GM21423 (cell line): ENCODE results near the gene FALEC.
A peak's percentile ranks its signal among the peaks of the same experiment; 100 is the strongest.
"Not testable (repeated sequence)": the region's sequence is repeated elsewhere in the genome, so short reads cannot be mapped to it uniquely, and the experiment has no call there.

ENCODE experiments used
- ATAC-seq: cut with Tn5 transposase; IDR thresholded peaks from one replicate; pipeline ENCODE4 v1.9.1; 2021; ENCODE audit warnings: mild to moderate bottlenecking, moderate library complexity; ENCODE audit not compliant: unreplicated experiment

Gene FALEC

GRCh38 chr1:150558303-150558704 is 42.8 kb downstream of the FALEC start:
- no peak for ATAC-seq

- ATAC-seq = no peak
Observed at GRCh38 chr1:150558761-150559655, 43.5 kb downstream of the FALEC start.

GRCh38 chr1:150559656-150560010 is 44.1 kb downstream of the FALEC start:
- no peak for ATAC-seq

- no peak for ATAC-seq
Observed at GRCh38 chr1:150560011-150560438, 44.5 kb downstream of the FALEC start.

- ATAC-seq = no peak
Observed at GRCh38 chr1:150560576-150561253, 45.2 kb downstream of the FALEC start.

DNA sequence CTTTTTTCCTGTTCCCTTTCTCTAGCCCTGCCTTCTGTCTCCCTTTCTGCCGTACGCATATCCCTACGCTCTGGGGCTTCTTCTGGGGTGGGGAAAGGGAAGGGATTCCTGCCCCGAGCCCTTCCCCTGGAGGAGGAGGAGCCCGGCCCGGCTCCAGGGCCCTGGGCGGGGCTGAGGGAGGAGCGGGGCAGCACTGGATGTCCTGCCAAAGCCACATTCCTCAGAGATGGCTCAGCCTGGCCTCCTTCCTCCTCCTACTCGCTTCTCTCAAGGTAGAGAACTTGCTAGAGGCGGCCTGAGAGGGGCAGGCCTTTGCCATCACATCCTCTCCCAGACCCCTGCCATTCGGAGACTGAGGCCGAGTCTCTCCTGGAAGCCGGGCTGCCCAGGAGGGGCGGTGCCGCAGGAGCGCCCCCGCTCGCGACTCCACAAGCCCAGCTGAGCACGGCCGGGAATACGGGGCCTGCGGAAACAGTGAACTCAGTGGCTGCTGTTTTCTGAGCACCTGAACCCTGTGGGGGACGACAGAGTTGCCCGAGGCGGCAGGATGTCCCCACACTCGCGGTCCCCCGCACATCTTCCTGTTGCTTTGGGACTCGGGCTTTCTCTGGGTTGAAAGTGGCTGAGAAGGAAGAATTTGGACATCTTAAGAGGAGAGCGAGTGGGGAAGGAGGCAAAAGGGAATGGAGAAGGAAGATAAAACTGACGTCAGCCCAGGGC is 45.9 kb downstream of the FALEC start:
- ATAC-seq = no peak

DNA sequence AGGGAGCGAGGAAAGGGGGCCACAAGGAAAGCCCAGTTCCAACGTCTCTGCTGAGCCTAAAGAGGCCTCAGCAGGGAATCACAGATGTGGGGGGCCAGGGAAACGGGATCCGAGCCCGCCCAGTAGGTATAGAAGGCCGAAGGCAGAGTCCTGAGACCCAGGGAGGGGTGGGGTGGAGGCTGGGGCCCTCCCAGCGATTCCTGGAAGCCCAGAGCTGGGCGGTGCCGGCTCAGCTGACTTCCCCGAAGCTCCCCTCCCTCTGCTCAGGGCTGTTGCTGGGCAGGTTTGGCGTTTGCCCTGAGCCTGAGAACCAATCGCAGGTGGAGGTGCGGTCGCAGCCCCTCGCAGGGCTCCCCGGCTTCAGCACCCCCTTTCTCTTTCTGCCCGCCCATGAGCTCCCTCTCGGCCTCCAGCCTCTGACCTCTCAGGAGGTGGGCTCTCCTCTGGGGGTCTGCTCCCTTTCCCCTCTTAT is 46.5 kb downstream of the FALEC start:
- ATAC-seq = peak; percentile 36

GRCh38 chr1:150562446-150563339 is 47.1 kb downstream of the FALEC start:
- ATAC-seq = peak; percentile 31

DNA sequence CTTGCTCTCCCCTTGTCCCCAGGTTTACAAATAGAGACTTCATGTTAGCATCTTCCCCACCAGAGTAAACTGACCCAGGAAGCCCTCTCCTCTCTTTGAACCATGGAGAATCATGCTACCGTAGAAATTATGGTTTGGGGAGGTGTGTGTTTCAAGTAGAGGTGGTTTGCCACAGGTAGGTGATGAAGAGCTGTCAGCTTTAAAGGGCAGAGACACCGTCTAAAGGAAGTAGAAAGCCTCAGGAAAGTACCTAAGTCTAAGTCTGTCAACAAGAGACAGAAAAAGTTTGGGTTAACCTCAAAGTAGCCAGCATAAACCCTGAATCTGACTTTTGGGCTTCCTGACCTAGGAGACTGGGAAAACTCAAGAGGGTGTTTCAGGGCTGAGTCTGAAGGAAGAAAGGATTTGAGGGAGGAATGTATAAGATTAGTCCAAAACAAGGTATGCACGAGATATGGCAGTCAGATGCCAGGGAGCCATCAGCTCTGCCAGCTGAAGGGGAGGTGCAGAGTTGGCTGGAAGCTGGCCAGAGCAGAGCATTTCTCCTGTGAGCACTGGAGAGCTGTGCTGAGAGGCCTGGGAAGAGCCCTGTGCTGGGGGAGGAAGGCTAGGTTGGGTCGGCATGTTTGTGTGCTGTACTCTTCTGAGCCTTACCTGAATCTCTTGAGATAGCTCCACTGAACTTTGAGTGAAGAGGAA is 47.9 kb downstream of the FALEC start:
- peak; percentile 17 for ATAC-seq

GRCh38 chr1:150564051-150564991 is 48.8 kb downstream of the FALEC start:
- no peak for ATAC-seq

DNA sequence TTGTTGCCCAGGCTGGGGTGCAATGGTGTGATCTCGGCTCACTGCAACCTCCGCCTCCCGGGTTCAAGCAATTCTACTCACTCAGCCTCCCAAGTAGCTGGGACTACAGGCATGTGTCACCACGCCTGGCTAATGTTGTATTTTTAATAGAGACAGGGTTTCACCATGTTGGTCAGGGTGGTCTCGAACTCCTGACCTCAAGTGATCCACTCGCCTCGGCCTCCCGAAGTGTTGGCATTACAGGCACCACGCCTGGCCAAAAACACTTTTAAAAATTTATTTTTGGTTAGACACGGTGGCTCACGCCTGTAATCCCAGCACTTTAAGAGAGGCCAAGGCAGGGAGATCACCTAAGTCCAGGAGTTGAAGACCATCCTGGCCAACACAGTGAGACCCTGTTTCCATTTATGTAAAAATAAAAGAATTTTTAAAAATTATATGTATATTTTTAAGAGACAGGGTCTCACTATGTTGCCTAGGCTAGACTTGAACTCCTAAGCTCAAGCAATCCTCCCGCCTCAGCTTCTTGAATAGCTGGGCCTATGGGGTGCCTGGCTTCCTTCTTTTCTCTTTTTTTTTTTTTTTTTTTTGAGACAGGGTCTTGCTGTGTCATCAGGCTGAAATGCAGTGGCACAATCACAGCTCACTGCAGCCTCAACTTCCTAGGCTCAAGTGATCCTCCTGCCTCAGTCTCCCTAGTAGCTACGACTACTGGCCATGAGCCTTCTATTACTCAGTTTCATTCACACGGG is 49.9 kb downstream of the FALEC start:
- ATAC-seq = not testable (repeated sequence)

DNA sequence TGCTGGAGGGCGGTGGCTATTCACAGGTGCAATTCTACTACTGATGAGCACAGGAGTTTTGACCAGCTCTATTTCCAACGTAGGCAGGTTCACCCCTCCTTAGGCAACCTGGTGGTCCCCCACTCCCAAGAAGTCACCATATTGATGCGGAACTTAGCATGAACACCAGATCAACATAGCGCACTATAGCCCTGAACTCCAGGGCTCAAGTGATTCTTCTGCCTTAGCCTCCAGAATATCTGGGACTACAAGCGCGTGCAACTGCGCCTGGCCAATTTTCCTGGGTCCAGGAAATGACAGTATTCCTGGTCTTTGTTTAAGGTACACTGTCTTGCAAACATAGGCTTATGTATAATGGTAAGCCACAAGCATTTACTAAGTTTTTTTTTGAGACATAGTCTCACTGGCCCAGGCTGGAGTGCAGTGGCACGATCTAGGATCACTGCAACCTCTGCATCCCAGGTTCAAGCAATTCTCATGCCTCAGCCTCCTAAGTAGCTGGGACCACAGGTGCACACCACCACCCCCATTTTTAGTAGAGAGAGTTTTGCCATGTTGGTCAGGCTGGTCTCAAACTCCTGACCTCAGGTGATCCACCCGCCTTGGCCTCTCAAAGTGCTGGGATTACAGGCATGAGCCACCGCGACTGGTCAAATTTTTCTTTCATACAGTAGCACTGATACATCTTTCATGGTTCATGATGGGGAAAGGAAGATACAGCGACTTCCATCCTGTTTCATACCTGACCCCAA is 51.2 kb downstream of the FALEC start:
- no peak for ATAC-seq

GRCh38 chr1:150567341-150567716 is 51.8 kb downstream of the FALEC start:
- no peak for ATAC-seq

DNA sequence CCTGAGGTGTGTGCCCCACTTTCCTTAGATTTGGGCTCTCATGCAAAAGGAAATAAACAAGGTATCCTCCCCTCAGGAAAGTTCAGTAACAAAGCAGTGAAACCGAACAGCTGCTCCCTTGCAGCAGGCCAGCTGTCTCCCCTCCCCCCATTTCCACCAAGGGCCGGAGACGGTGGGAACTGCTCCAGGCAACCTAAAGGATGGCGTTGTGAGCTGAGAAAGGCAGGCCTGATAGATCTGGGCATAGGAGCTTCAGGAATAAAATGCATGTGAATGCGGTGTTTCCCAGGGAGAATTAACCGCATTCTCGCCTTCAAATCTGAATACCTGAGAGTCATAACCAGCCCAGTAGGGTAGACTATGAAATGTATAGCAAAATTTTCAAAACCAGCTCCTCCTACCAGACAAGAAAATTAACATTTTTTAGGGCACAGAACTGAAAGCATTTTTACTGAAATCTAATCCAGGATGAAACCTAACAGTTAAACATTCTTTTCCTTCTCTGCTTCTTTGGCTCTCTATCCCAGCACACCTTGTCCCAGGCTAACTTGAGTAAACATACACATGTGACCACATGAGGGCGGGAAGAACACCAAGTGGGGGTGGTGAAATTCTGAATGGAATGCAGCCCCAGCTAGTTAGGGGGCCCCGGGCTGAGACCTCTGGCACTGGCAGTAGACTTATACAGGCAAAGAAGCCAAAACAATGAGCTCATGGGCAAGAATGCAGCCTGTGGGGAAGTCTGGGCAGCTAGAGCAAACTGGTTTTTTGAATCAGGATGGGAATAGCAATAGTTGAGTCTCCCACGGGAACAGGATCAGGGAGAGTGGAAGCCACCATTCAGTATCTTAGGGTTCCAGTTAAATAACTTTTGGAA is 52.4 kb downstream of the FALEC start:
- no peak for ATAC-seq

GRCh38 chr1:150568594-150568966 is 53.0 kb downstream of the FALEC start:
- ATAC-seq = no peak

- no peak for ATAC-seq
Observed at GRCh38 chr1:150572918-150573647, 57.5 kb downstream of the FALEC start.
